ENCODE results near the gene ADK. TPM values are rescaled to one million over a fixed set of nuclear protein-coding genes. Genes with fewer than 3 reads are reported as not detected.

Gene ADK
- total RNA-seq, 3 donors from 2014 or later (not counting 1 experiment from before 2014, with no cell fraction given) = 13.4 to 16.1 (median 14.1) TPM

DNA sequence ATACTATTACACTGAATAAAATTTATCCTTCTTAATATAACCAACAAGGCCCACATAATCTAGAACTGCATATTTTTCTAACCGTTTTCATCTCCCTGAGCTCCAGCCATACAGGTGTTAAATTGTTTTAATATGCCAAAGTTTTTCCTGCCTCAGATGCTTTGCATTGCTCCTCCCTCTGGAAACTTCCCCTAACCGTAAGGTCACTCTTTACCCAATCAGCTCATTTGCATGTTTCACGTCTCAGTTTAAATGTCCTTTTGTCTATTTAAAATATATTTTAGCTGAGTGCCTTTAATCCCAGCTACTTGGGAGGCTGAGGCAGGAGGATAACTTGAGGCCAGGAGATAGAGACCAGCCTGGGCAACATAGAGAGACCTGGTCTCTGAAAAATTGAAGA, 228.5 kb downstream of the ADK start:
- Mint-ChIP-seq H3K9me3 (no peaks in the 10 kb centered on the region), H3K4me1 (peaks cover 0 to 5% of the 10 kb centered on the region in 2 donors), H3K4me3 (no peak overlapping the region), H3K27me3 (ENCODE audit: low read depth in 2 of 2) (no peaks in the 10 kb centered on the region), H3K36me3 (no peaks in the 10 kb centered on the region), H3K27ac (no peak overlapping the region)
- H3K4me1 ChIP-seq (ENCODE audit: control insufficient read depth, insufficient read depth, low read length) = no peaks in the 10 kb centered on the region
- no peak overlapping the region for H3K27ac ChIP-seq (ENCODE audit: low read length)
- WGBS (ENCODE audit: insufficient coverage) = 95% methylated on average over 2 of the region's 3 CpGs
- DNase-seq = no peak
- no peaks in the 10 kb centered on the region for H3K27me3 ChIP-seq (ENCODE audit: control insufficient read depth, insufficient read depth, low read length)
- ATAC-seq = no peak
- H3K4me3 ChIP-seq (ENCODE audit: low read length) = no peak overlapping the region
- TF ChIP-seq, protein P1, sequence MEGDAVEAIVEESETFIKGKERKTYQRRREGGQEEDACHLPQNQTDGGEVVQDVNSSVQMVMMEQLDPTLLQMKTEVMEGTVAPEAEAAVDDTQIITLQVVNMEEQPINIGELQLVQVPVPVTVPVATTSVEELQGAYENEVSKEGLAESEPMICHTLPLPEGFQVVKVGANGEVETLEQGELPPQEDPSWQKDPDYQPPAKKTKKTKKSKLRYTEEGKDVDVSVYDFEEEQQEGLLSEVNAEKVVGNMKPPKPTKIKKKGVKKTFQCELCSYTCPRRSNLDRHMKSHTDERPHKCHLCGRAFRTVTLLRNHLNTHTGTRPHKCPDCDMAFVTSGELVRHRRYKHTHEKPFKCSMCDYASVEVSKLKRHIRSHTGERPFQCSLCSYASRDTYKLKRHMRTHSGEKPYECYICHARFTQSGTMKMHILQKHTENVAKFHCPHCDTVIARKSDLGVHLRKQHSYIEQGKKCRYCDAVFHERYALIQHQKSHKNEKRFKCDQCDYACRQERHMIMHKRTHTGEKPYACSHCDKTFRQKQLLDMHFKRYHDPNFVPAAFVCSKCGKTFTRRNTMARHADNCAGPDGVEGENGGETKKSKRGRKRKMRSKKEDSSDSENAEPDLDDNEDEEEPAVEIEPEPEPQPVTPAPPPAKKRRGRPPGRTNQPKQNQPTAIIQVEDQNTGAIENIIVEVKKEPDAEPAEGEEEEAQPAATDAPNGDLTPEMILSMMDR (IDR thresholded peaks at IDR 0.05) = no peak
- no peaks in the 10 kb centered on the region for H3K9me3 ChIP-seq (ENCODE audit: control insufficient read depth, insufficient read depth, low read length)
- no peaks in the 10 kb centered on the region for H3K36me3 ChIP-seq (ENCODE audit: control insufficient read depth, insufficient read depth, low read length)
- intact Hi-C loops (cut with micrococcal nuclease) = no loop called here

DNA sequence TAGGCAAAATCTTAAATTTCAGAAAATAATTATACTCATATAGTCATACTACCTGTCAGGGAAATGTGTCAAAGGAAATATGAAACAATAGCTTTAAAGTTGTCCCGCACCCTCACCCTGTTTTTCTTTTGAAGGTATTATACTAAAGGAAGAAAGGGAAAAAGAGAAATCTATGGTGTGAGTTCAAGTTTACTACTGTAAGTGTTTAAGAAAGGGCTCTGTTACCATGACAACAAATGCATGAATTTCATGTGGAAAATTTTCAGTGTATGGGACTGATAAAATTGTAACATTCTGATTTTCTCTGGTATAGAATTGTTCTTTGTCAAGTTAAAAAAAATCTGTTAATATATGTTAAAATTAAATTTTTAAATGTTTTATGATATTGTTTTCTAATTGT, 229.8 kb downstream of the ADK start:
- Mint-ChIP-seq H3K27ac (no peak overlapping the region), H3K27me3 (ENCODE audit: low read depth in 2 of 2) (no peaks in the 10 kb centered on the region), H3K9me3 (no peaks in the 10 kb centered on the region), H3K4me3 (no peak overlapping the region), H3K36me3 (no peaks in the 10 kb centered on the region), H3K4me1 (peaks cover 0 to 5% of the 10 kb centered on the region in 2 donors)
- ATAC-seq (no peak), DNase-seq (no peak)
- H3K4me1 ChIP-seq (ENCODE audit: control insufficient read depth, insufficient read depth, low read length) = no peaks in the 10 kb centered on the region
- no peaks in the 10 kb centered on the region for H3K36me3 ChIP-seq (ENCODE audit: control insufficient read depth, insufficient read depth, low read length)
- no peaks in the 10 kb centered on the region for H3K9me3 ChIP-seq (ENCODE audit: control insufficient read depth, insufficient read depth, low read length)
- no peak overlapping the region for H3K4me3 ChIP-seq (ENCODE audit: low read length)
- intact Hi-C loops (cut with micrococcal nuclease) = no loop called here
- TF ChIP-seq, protein P1 (IDR thresholded peaks at IDR 0.05) = no peak
- H3K27ac ChIP-seq (ENCODE audit: low read length) = no peak overlapping the region
- WGBS (ENCODE audit: insufficient coverage) = 100% methylated on average over 1 of the region's 1 CpG
- no peaks in the 10 kb centered on the region for H3K27me3 ChIP-seq (ENCODE audit: control insufficient read depth, insufficient read depth, low read length)

DNA sequence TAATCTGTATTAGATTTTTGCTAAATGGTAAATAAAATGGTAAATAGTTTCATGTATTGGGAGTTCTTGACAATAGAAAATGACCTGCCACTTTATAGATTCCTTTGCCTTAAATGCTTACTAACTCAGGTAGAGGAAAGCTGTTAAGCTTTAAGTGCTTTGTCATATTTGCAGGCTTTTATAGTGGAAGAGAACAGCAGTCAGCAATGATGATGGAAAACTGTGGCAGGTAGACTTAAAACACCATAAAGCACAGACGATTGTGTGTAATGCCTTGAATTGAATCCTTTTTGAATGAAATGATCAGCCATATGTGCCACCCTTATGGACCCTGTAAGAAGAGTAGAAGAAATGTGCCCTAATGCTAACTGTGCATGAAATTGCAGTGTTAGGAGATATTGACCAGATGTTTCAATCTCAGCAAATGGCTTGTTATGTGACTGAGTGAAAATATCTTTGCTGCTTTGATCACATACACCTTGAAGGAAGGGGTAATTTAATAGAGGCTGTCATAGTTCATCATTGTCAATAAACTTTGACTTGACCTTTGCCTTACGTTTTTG, 230.4 kb downstream of the ADK start:
- H3K27ac ChIP-seq (ENCODE audit: low read length) = no peak overlapping the region
- Mint-ChIP-seq H3K4me1 (peaks cover 0 to 5% of the 10 kb centered on the region in 2 donors), H3K36me3 (no peaks in the 10 kb centered on the region), H3K4me3 (no peak overlapping the region), H3K9me3 (no peaks in the 10 kb centered on the region), H3K27me3 (ENCODE audit: low read depth in 2 of 2) (no peaks in the 10 kb centered on the region), H3K27ac (no peak overlapping the region)
- no peaks in the 10 kb centered on the region for H3K27me3 ChIP-seq (ENCODE audit: control insufficient read depth, insufficient read depth, low read length)
- DNase-seq = no peak
- no peak for ATAC-seq
- H3K9me3 ChIP-seq (ENCODE audit: control insufficient read depth, insufficient read depth, low read length) = no peaks in the 10 kb centered on the region
- no peaks in the 10 kb centered on the region for H3K36me3 ChIP-seq (ENCODE audit: control insufficient read depth, insufficient read depth, low read length)
- TF ChIP-seq, protein P1 (IDR thresholded peaks at IDR 0.05) = no peak
- WGBS (ENCODE audit: insufficient coverage) = 93% methylated on average over 2 of the region's 2 CpGs
- intact Hi-C loops (cut with micrococcal nuclease) = no loop called here
- H3K4me1 ChIP-seq (ENCODE audit: control insufficient read depth, insufficient read depth, low read length) = no peaks in the 10 kb centered on the region
- H3K4me3 ChIP-seq (ENCODE audit: low read length) = no peak overlapping the region

DNA sequence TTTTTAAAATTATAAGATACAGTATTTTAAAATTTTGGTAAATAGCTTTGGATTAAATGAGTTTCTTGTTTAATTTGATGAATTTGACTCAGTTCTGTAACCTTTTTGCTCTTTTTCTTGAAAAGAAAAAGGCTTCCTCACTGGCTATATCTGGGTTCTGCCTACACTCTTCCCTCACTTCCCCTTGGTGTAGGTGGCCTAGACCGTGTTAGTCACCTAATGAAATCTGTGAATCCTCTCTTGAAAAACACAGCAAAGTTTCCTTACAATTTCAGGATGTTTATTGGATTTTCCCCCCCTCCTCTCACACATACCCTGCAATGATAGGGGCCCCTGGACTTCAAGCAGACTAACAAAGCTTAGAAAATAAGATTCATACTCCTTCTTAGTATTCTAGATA, 231.6 kb downstream of the ADK start:
- Histone ChIP-seq H3K36me3 (ENCODE audit: control insufficient read depth, insufficient read depth, low read length) (no peaks in the 10 kb centered on the region), H3K27me3 (ENCODE audit: control insufficient read depth, insufficient read depth, low read length) (no peaks in the 10 kb centered on the region), H3K27ac (ENCODE audit: low read length) (no peak overlapping the region), H3K9me3 (ENCODE audit: control insufficient read depth, insufficient read depth, low read length) (no peaks in the 10 kb centered on the region), H3K4me1 (ENCODE audit: control insufficient read depth, insufficient read depth, low read length) (no peaks in the 10 kb centered on the region), H3K4me3 (ENCODE audit: low read length) (no peak overlapping the region)
- no peak for DNase-seq
- intact Hi-C loops (cut with micrococcal nuclease) = no loop called here
- Mint-ChIP-seq H3K4me1 (peaks cover 0 to 5% of the 10 kb centered on the region in 2 donors), H3K27me3 (ENCODE audit: low read depth in 2 of 2) (no peaks in the 10 kb centered on the region), H3K36me3 (no peaks in the 10 kb centered on the region), H3K9me3 (no peaks in the 10 kb centered on the region), H3K27ac (no peak overlapping the region), H3K4me3 (no peak overlapping the region)
- TF ChIP-seq, protein P1 (IDR thresholded peaks at IDR 0.05) = no peak
- 54% methylated on average over 1 of the region's 1 CpG for WGBS (ENCODE audit: insufficient coverage)
- no peak for ATAC-seq
